ENCODE measurements around the gene AAR2.

The AAR2 gene

DNA sequence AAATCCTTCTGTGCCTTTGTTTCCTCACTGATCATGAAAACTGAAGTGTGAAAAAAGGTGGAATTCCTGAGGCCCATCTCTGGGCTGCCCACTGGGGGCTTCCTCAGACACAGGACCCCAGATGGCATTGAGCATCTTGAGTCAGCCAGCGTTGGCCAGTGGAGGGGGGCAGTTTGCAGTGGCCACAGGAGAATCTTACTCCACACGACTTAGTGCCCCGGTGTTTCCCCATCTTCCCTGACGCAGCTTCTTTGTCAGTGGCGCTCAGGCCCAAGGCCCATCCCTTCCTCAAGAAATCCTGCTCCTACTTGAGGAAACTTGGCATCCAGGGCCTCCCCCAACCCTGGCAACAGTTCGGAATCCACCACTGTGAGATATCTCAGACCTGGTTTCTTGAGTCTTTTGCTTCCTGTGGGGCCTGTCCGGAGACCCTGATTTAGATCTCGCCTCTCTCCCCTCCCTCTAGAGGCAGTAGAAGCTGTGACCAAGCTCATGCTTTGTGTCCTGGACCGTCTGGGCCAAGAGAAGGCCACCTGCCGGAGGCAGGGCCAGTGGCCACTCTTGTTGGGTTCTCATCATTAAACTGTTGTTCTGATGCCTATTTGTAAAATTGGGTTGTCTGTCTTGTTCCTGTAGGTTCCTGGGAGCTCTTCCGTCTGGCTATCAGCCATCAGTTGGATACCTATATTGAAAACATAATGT, 49.6 kb downstream of the AAR2 start:
- no peak for ATAC-seq

- ATAC-seq, result no peak
These were observed 61.4 kb downstream of the AAR2 start for GRCh38 chr20:36297656-36298055.

- ATAC-seq, result no peak
These were observed 61.8 kb downstream of the AAR2 start for GRCh38 chr20:36298061-36298460.

- no peak for ATAC-seq
These were observed 62.6 kb downstream of the AAR2 start for GRCh38 chr20:36298795-36299339.

DNA sequence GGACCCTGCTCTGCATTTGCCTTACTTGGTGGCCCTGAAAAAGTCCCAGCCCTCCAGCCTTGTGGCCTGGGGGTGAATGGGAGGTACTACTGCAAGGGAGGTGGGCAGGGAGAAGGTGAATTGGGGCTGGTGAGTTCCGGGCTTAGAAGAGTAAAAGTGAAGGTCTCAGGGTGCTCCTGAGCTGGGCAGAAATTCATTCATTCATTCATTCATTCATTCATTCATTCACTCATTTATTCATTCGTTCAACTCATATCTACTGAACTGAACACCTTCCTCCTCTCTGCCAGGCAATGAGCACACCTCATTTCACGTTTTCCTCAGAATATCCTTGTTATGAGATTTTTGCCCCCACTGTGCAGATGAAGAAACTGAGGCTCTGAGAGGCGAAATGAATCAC, 63.2 kb downstream of the AAR2 start:
- no peak for ATAC-seq

DNA sequence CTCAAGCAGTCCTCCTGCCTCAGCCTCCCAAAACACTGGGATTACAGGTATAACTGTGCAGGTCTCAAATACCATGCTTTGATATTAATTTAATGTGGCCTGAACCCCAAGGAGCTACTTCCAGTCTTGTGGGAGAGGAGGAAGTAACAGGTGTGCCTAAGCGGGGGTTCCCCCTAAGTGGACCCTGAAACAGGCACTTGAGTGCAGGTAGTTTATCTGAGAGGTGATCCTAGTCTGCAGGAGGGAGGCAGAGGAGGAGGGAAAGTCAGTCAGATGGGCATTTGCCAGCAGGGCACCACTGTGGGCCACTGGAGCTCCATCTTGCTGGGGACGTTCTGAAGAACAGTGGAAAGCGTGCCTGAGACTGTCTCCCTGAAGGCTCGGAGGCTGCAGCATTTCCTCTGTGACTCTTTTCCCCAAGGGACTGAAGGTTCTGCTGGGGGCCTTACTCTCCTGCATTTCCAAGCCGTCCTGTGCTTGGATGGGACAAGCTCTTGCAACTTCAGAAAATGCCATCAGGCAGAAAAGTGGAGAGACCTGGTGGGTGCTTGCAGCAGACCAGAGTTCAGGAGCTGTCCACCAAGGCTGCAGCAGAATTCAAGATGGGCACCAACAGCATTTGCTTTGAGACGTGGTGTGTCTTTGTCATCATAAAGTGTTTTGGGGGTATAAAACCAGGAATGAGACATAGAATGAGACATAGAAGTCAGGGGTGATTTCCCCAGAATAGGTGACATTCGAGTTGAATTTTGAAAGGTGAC, 65.3 kb downstream of the AAR2 start:
- ATAC-seq, result no peak

- ATAC-seq, result no peak
These were observed 66.8 kb downstream of the AAR2 start for GRCh38 chr20:36303020-36303595.

- no peak for ATAC-seq
These were observed 67.6 kb downstream of the AAR2 start for GRCh38 chr20:36303831-36304230.

GRCh38 chr20:36304786-36305495, 68.7 kb downstream of the AAR2 start:
- no peak for ATAC-seq

- ATAC-seq, result no peak
These were observed 69.6 kb downstream of the AAR2 start, which contains the start of gene DLGAP4 for GRCh38 chr20:36305602-36306551. DLGAP4 (plus strand) TSS chr20:36306339; CDS start chr20:36431718, 125,379 bp downstream.
